ENCODE results near the gene KRT78.

GRCh38 chr12:52823761-52824450 lies 24.9 kb downstream of the KRT78 start:
- TF ChIP-seq CTCF (IDR thresholded peaks at IDR 0.05) (no peak), POLR2A (IDR thresholded peaks at IDR 0.05) (no peak)

Data from heart left ventricle (tissue), 13 donors.